CD4-positive, alpha-beta T cell (primary cell): ENCODE measurements around the gene EIF5AL1. TPM values are rescaled to one million over a fixed set of nuclear protein-coding genes. Genes with fewer than 3 reads are reported as not detected.

Source experiments
- ATAC-seq: fragments of 200-7000 bp; cut with Tn5 transposase; one replicate; pipeline ENCODE4 v1.10.0; 2022; ENCODE audit warnings: mild to moderate bottlenecking; ENCODE audit not compliant: poor library complexity
- CTCF ChIA-PET: fragments of 350-600 bp; sonication (Branson Sonifier 250); formaldehyde crosslinking; loops from one replicate; lab custom pipeline; 2021; ENCODE audit warnings: antibody characterized with exemption, inconsistent platforms; lab: Charles Lee
- POLR2A ChIA-PET: fragments of 350-600 bp; sonication (Branson Sonifier 250); formaldehyde crosslinking; loops from one replicate; lab custom pipeline; 2021; ENCODE audit warnings: antibody characterized with exemption, inconsistent platforms; lab: Charles Lee
- DNase-seq, 14 experiments: peaks; one replicate each; pipeline ENCODE4 v3.0.0-alpha.2; 2013 to 2020; ENCODE audit warnings: mixed read lengths in 2 of 14
- H3K27ac ChIP-seq, 2 donors: one replicate each; pipeline versions ENCODE4 v1.5.1 to v1.7.0; 2013; ENCODE audit warnings: low read length in 2 of 2, low read depth in 1 of 2, mild to moderate bottlenecking in 1 of 2
- H3K27me3 ChIP-seq, 2 experiments: 1 replicate in 1 of 2; 2 replicates in 1 of 2; pipeline versions ENCODE4 v1.6.1 to v1.7.0; 2013; ENCODE audit warnings: low read length in 2 of 2, control low read depth in 1 of 2, mild to moderate bottlenecking in 1 of 2, moderate library complexity in 1 of 2; ENCODE audit not compliant: insufficient read depth in 2 of 2, control insufficient read depth in 1 of 2
- H3K36me3 ChIP-seq: one replicate; pipeline ENCODE4 v1.6.1; 2013; ENCODE audit warnings: low read length, control low read depth; ENCODE audit not compliant: insufficient read depth
- H3K4me1 ChIP-seq: one replicate; pipeline ENCODE4 v1.6.1; 2013; ENCODE audit warnings: low read length, control low read depth; ENCODE audit not compliant: insufficient read depth
- H3K4me3 ChIP-seq: one replicate; pipeline ENCODE4 v1.5.1; 2013; ENCODE audit warnings: mild to moderate bottlenecking, low read length, moderate library complexity
- H3K9me3 ChIP-seq, 2 experiments: 1 replicate in 1 of 2; 2 replicates in 1 of 2; pipeline versions ENCODE4 v1.6.1 to v1.7.0; 2013; ENCODE audit warnings: low read length in 2 of 2, mild to moderate bottlenecking in 2 of 2, control low read depth in 1 of 2, moderate library complexity in 1 of 2; ENCODE audit not compliant: control insufficient read depth in 1 of 2, insufficient read depth in 1 of 2
- H3K27ac Mint-ChIP-seq: one replicate; pipeline ENCODE4 v1.8.0; 2020; ENCODE audit warnings: mixed read lengths
- H3K27me3 Mint-ChIP-seq: one replicate; pipeline ENCODE4 v1.8.0; 2021; ENCODE audit warnings: mixed read lengths
- H3K36me3 Mint-ChIP-seq: one replicate; pipeline ENCODE4 v1.8.0; 2021; ENCODE audit warnings: low read depth, mixed read lengths
- H3K4me1 Mint-ChIP-seq: one replicate; pipeline ENCODE4 v1.8.0; 2021; ENCODE audit warnings: low read depth, mixed read lengths
- H3K4me3 Mint-ChIP-seq: one replicate; pipeline ENCODE4 v1.8.0; 2020; ENCODE audit warnings: mild to moderate bottlenecking, mixed read lengths
- H3K9me3 Mint-ChIP-seq: one replicate; pipeline ENCODE4 v1.8.0; 2020; ENCODE audit warnings: mixed read lengths
- CTCF ChIP-seq: fragments of 200-600 bp; IDR thresholded peaks from one replicate; pipeline ENCODE4 v1.8.0; 2022; ENCODE audit warnings: antibody characterized with exemption, mild to moderate bottlenecking
- intact Hi-C, 2 experiments: fragments of 100-400 bp; cut with DNase I in 1 of 2; cut with micrococcal nuclease in 1 of 2; formaldehyde crosslinking; loops; one replicate each; pipeline versions ENCODE4 v1.15.1 to v1.9.0; 2023 to 2025; cut with DNase I, micrococcal nuclease
- total RNA-seq, 174 experiments: library from RNA in 2 of 174; stranded (reverse) in 2 of 174; gene quantifications; one replicate each; pipeline ENCODE4 v1.2.3 and lab custom pipeline; 2021 to 2026

The EIF5AL1 gene
- total RNA-seq, 2 experiments from 2014 or later = 0.11 to 0.14 TPM

GRCh38 chr10:79488336-79488735 lies 24.0 kb upstream of the EIF5AL1 start:
- no peak for DNase-seq
- CTCF ChIA-PET = interaction anchor here (1.1 kb wide), 1 partner anchor 114 kb away, joined by 6 read pairs; no protein-coding TSS in a partner anchor
- no peaks in the 10 kb centered on the region for H3K36me3 Mint-ChIP-seq
- H3K27ac Mint-ChIP-seq = no peak overlapping the region
- Histone ChIP-seq H3K36me3 (no peaks in the 10 kb centered on the region), H3K27me3 (no peaks in the 10 kb centered on the region), H3K9me3 (no peaks in the 10 kb centered on the region), H3K4me1 (no peaks in the 10 kb centered on the region), H3K4me3 (no peak overlapping the region), H3K27ac (no peak overlapping the region)
- H3K4me1 Mint-ChIP-seq = no peaks in the 10 kb centered on the region
- H3K4me3 Mint-ChIP-seq = no peak overlapping the region
- no peaks in the 10 kb centered on the region for H3K27me3 Mint-ChIP-seq
- POLR2A ChIA-PET = no interaction called here
- no peaks in the 10 kb centered on the region for H3K9me3 Mint-ChIP-seq
- intact Hi-C loops = no loop called here
- no peak for TF ChIP-seq CTCF
- no peak for ATAC-seq

- Histone ChIP-seq H3K4me1 (no peaks in the 10 kb centered on the region), H3K9me3 (no peaks in the 10 kb centered on the region), H3K4me3 (no peak overlapping the region), H3K27me3 (no peaks in the 10 kb centered on the region), H3K27ac (no peak overlapping the region), H3K36me3 (no peaks in the 10 kb centered on the region)
- no peak for TF ChIP-seq CTCF
- Mint-ChIP-seq H3K36me3 (no peaks in the 10 kb centered on the region), H3K4me3 (no peak overlapping the region), H3K9me3 (no peaks in the 10 kb centered on the region), H3K4me1 (no peaks in the 10 kb centered on the region), H3K27ac (no peak overlapping the region), H3K27me3 (no peaks in the 10 kb centered on the region)
- POLR2A ChIA-PET = no interaction called here
- intact Hi-C loops = no loop called here
- no peak for ATAC-seq
- DNase-seq = no peak
- CTCF ChIA-PET = interaction anchor here (1.2 kb wide), 1 partner anchor 114 kb away, joined by 3 read pairs; no protein-coding TSS in a partner anchor
Measured at GRCh38 chr10:79488870-79489269, 23.5 kb upstream of the EIF5AL1 start.

- POLR2A ChIA-PET = no interaction called here
Measured at GRCh38 chr10:79490400-79491142, 21.8 kb upstream of the EIF5AL1 start.

More at GRCh38 chr10:79490400-79491142, 21.8 kb upstream of the EIF5AL1 start:
- CTCF ChIA-PET = no interaction called here
- no peak overlapping the region for H3K27ac ChIP-seq
- H3K4me1 Mint-ChIP-seq = no peaks in the 10 kb centered on the region
- no peak for TF ChIP-seq CTCF
- H3K4me3 Mint-ChIP-seq = no peak overlapping the region
- H3K4me3 ChIP-seq = no peak overlapping the region
- intact Hi-C loops = no loop called here
- no peaks in the 10 kb centered on the region for H3K4me1 ChIP-seq
- no peaks in the 10 kb centered on the region for H3K27me3 ChIP-seq
- ATAC-seq = no peak
- no peaks in the 10 kb centered on the region for H3K36me3 ChIP-seq
- H3K36me3 Mint-ChIP-seq = no peaks in the 10 kb centered on the region
- no peaks in the 10 kb centered on the region for H3K9me3 ChIP-seq
- no peak overlapping the region for H3K27ac Mint-ChIP-seq
- no peaks in the 10 kb centered on the region for H3K27me3 Mint-ChIP-seq
- no peaks in the 10 kb centered on the region for H3K9me3 Mint-ChIP-seq
- no peak for DNase-seq
